ENCODE results near the gene LTB. TPM values are rescaled to one million over a fixed set of nuclear protein-coding genes. Genes with fewer than 3 reads are reported as not detected.
A peak's percentile ranks its signal among the peaks of the same experiment; 100 is the strongest.

The LTB gene
- total and polyA plus RNA-seq, 3 experiments from 2014 or later: 196 to 1,182 (median 206) TPM

DNA sequence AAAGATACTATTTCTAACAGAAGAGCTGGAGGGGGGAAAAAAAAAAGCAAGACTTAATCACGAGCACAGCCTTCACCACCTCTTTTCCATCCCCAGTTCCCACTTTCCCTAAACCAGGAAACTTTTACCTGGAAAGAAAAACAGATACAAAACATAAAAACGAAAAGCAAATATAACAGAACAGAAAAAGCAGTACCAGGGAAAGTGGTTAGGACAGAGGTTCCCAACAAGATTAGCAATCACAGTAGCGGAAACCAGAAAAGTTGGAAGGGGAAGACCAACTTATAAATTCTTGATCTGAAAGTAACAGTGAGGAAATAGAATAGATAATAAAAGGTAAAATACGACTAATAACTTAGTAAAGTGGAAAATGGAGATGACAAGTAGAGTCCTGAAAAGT is 41.6 kb downstream of the LTB start:
- Mint-ChIP-seq H3K4me3 (peak overlapping the region; percentile 96 to 99 (median 98)), H3K4me1 (peaks cover 62 to 65% (median 62%) of the 10 kb centered on the region in 3 donors), H3K27me3 (no peaks in the 10 kb centered on the region), H3K36me3 (peaks cover 17 to 56% (median 32%) of the 10 kb centered on the region in 3 donors), H3K27ac (peak overlapping the region; percentile 94 to 100 (median 99)), H3K9me3 (no peaks in the 10 kb centered on the region)
- peak overlapping the region; percentile 100 for H3K27ac ChIP-seq (ENCODE audit: low read depth, low read length)
- no peaks in the 10 kb centered on the region for H3K27me3 ChIP-seq (ENCODE audit: insufficient read depth, low read length, poor library complexity, severe bottlenecking)
- peaks cover 30% of the 10 kb centered on the region for H3K36me3 ChIP-seq (ENCODE audit: insufficient read depth, low read length)
- ChIA-PET CTCF (interaction anchor here (1.3 to 32.2 kb wide), 7 partner anchors 10 to 80 kb away, joined by 3 to 576 read pairs (median 23); partner anchors contain the start of genes LST1, LTB, MCCD1 and NCR3), POLR2A (interaction anchor here (0.5 to 3.6 kb wide), 18 partner anchors 11 to 357 kb away, joined by 3 to 28 read pairs (median 5); partner anchors contain the start of genes C6orf47, EHMT2, MCCD1 and MICB)
- no peaks in the 10 kb centered on the region for H3K9me3 ChIP-seq (ENCODE audit: low read length)
- H3K4me1 ChIP-seq (ENCODE audit: insufficient read depth, low read length): peaks cover 45% of the 10 kb centered on the region
- DNase-seq: no peak
- H3K4me3 ChIP-seq (ENCODE audit: low read length): peak overlapping the region; percentile 100

DNA sequence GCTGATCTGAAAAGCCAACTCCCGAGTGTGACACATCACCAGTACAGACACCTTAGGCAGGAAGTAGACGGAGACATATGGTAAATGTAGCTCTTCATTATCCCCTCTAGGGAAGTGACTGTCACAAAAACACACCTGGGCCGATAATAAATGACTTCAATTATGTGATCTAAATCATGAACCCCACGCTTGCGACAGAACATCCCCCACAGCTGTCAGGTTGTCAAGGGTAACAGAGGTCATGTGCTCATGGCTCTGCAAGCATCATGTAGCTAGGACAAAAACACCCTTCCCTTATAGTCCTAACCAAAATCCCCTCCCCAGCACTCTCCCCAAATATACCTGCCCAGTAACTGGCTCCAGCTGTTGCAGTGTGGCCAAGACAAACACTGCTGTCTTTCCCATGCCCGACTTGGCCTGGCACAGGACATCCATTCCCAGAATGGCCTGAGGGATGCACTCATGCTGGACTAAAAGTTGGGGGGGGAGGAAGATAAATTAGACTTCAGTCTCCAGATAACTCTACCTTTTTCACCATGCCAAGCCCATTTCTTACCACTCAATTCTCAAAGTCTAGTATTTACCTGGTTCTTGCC is 43.3 kb downstream of the LTB start:
- no peak overlapping the region for H3K27ac ChIP-seq (ENCODE audit: low read depth, low read length)
- ChIA-PET CTCF (interaction anchor here (0.7 to 16.4 kb wide), 5 partner anchors 10 to 291 kb away, joined by 3 to 504 read pairs (median 3); partner anchors contain the start of gene NCR3), POLR2A (interaction anchor here (0.5 to 3.6 kb wide), 2 partner anchors 40 to 44 kb away, joined by 8 to 28 read pairs; no protein-coding TSS in a partner anchor)
- no peak overlapping the region for H3K4me3 ChIP-seq (ENCODE audit: low read length)
- peaks cover 18 to 73% (median 36%) of the 10 kb centered on the region in 3 donors for H3K36me3 Mint-ChIP-seq
- H3K9me3 ChIP-seq (ENCODE audit: low read length): no peaks in the 10 kb centered on the region
- peaks cover 45% of the 10 kb centered on the region for H3K4me1 ChIP-seq (ENCODE audit: insufficient read depth, low read length)
- H3K27me3 ChIP-seq (ENCODE audit: insufficient read depth, low read length, poor library complexity, severe bottlenecking): no peaks in the 10 kb centered on the region
- H3K4me1 Mint-ChIP-seq: peaks cover 59 to 76% (median 61%) of the 10 kb centered on the region in 3 donors
- peak overlapping the region; percentile 74 to 100 (median 99) for H3K27ac Mint-ChIP-seq
- peaks cover 47% of the 10 kb centered on the region for H3K36me3 ChIP-seq (ENCODE audit: insufficient read depth, low read length)
- no peak for DNase-seq
- no peaks in the 10 kb centered on the region for H3K9me3 Mint-ChIP-seq
- H3K27me3 Mint-ChIP-seq: no peaks in the 10 kb centered on the region
- H3K4me3 Mint-ChIP-seq: peak overlapping the region; percentile 96 to 99 (median 98)

DNA sequence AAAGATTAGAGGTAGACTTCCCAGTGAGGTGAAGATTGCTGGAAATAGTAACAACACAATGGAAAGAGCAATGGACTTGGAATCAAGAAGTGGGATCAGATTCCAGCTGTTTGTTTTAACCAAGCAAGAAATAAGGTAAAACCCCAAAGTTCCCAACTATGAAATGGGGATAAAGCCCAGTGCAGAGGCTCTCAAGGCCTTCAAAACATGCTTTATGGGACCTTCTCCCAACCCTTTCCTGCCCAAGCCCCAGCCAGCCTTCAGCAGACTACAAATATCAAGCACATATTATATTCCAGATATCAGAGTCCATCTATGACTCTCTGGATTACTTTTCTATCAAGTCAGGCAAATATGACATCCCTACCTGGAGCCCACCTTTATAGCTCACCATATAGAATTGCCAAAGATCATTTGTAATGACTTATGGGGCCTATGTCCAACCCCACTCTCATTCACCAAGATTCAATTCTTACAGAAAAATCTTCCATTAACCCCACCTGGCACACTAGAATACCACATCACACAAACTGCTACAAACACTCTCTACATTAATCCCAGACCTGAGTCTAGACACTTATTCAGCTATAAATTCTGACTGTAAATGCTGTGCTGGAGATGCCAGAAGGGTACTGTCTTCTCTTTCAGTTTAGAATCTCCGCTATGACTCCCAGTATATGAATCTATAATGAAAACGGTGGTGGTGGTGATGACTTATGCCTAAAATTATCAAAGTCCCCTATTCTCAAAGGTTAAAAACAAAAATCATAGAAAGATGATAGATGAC is 46.5 kb downstream of the LTB start:
- DNase-seq: no peak
- Mint-ChIP-seq H3K27ac (peak overlapping the region in 7 of 8 donors; percentile 17 to 91 (median 63)), H3K4me3 (peak overlapping the region in 1 of 7 donors; percentile 35), H3K36me3 (peaks cover 18 to 91% (median 43%) of the 10 kb centered on the region in 3 donors), H3K27me3 (no peaks in the 10 kb centered on the region), H3K9me3 (no peaks in the 10 kb centered on the region), H3K4me1 (peaks cover 48 to 73% (median 54%) of the 10 kb centered on the region in 3 donors)
- H3K4me3 ChIP-seq (ENCODE audit: low read length): no peak overlapping the region
- ChIA-PET CTCF (no interaction called here), POLR2A (no interaction called here)
- peaks cover 72% of the 10 kb centered on the region for H3K36me3 ChIP-seq (ENCODE audit: insufficient read depth, low read length)
- H3K27me3 ChIP-seq (ENCODE audit: insufficient read depth, low read length, poor library complexity, severe bottlenecking): no peaks in the 10 kb centered on the region
- H3K9me3 ChIP-seq (ENCODE audit: low read length): no peaks in the 10 kb centered on the region
- no peak overlapping the region for H3K27ac ChIP-seq (ENCODE audit: low read depth, low read length)
- H3K4me1 ChIP-seq (ENCODE audit: insufficient read depth, low read length): peaks cover 32% of the 10 kb centered on the region

DNA sequence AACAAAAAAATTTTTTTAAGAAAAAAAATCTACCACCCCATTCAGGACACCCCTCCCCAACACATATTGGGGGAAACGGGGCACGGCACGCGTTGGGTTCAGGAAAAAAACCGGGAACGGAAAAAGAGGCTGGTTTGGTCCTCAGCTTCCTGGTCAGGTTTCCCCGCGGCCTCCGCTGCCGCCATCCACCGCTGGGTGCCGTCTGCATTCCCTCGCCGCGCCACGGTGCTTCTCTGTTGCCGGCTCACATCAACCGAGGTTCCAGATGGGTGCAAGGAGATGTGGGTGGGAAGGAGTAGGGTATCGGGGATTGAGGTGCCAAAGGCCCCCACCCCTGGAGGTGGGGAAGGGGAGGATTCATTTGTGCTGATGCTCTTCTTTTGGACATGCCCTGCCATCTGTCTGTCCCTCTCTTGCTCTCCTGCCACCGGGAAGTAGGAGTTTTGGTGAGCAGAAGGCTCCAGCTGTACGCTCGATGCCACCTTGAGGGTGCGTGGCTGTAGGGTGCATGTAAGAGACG is 47.6 kb downstream of the LTB start:
- Mint-ChIP-seq H3K27me3 (no peaks in the 10 kb centered on the region), H3K9me3 (no peaks in the 10 kb centered on the region), H3K4me1 (peaks cover 40 to 64% (median 49%) of the 10 kb centered on the region in 3 donors), H3K27ac (peak overlapping the region in 1 of 8 donors; percentile 58), H3K4me3 (peak overlapping the region in 1 of 7 donors; percentile 35), H3K36me3 (peaks cover 17 to 91% (median 42%) of the 10 kb centered on the region in 3 donors)
- no peak for DNase-seq
- Histone ChIP-seq H3K36me3 (ENCODE audit: insufficient read depth, low read length) (peaks cover 77% of the 10 kb centered on the region), H3K4me3 (ENCODE audit: low read length) (no peak overlapping the region), H3K27me3 (ENCODE audit: insufficient read depth, low read length, poor library complexity, severe bottlenecking) (no peaks in the 10 kb centered on the region), H3K4me1 (ENCODE audit: insufficient read depth, low read length) (peaks cover 20% of the 10 kb centered on the region), H3K9me3 (ENCODE audit: low read length) (no peaks in the 10 kb centered on the region), H3K27ac (ENCODE audit: low read depth, low read length) (no peak overlapping the region)
- ChIA-PET CTCF (interaction anchor here (0.9 kb wide), 1 partner anchor 64 kb away, joined by 3 read pairs; no protein-coding TSS in a partner anchor), POLR2A (interaction anchor here (0.5 kb wide), 1 partner anchor 67 kb away, joined by 5 read pairs; no protein-coding TSS in a partner anchor)

DNA sequence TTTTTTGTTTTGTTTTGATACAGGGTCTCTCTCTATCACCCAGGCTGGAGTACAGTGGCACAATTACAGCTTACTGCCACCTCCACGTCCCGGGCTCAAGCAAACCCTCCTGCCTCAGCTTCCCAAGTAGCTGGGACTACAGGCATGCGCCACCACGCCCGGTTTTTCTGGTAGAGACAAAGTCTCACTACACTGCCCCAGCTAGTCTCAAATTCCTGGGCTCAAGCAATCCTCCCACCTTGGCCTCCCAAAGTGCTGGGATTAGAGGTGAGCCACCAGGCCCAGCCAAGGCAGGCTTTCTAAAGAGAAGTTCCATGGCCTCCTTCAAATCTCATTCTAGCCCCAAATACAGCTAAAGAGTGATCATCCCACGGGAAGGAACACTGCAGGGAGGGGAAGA is 48.2 kb downstream of the LTB start:
- peaks cover 71% of the 10 kb centered on the region for H3K36me3 ChIP-seq (ENCODE audit: insufficient read depth, low read length)
- no peaks in the 10 kb centered on the region for H3K27me3 ChIP-seq (ENCODE audit: insufficient read depth, low read length, poor library complexity, severe bottlenecking)
- H3K4me3 ChIP-seq (ENCODE audit: low read length): no peak overlapping the region
- no peak for DNase-seq
- Mint-ChIP-seq H3K4me1 (peaks cover 35 to 58% (median 43%) of the 10 kb centered on the region in 3 donors), H3K27ac (peak overlapping the region in 3 of 8 donors; percentile 46 to 58 (median 50)), H3K36me3 (peaks cover 14 to 89% (median 36%) of the 10 kb centered on the region in 3 donors), H3K9me3 (no peaks in the 10 kb centered on the region), H3K27me3 (no peaks in the 10 kb centered on the region), H3K4me3 (no peak overlapping the region)
- ChIA-PET POLR2A (interaction anchor here (0.5 kb wide), 1 partner anchor 68 kb away, joined by 5 read pairs; no protein-coding TSS in a partner anchor), CTCF (interaction anchor here (0.9 kb wide), 1 partner anchor 65 kb away, joined by 3 read pairs; no protein-coding TSS in a partner anchor)
- H3K27ac ChIP-seq (ENCODE audit: low read depth, low read length): no peak overlapping the region
- no peaks in the 10 kb centered on the region for H3K9me3 ChIP-seq (ENCODE audit: low read length)
- H3K4me1 ChIP-seq (ENCODE audit: insufficient read depth, low read length): peaks cover 14% of the 10 kb centered on the region

DNA sequence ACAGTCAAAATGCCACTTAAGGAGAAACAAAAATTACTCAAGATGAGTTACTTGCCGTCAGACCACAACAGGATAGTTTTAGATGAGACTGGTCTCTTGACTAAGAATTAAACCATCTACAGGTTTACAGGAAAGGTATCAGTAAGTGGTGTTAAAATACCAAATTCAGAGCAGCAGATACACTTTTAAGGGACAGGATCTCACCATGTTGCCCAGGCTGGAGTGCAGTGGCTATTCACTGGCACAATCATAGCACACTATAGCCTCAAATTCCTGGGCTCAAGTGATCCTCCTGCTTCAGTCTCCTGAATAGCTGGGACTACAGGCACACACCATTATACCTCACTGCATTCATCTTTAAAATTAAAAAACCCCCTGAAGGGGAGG is 48.8 kb downstream of the LTB start:
- no peak overlapping the region for H3K27ac ChIP-seq (ENCODE audit: low read depth, low read length)
- H3K4me1 ChIP-seq (ENCODE audit: insufficient read depth, low read length): peaks cover 9% of the 10 kb centered on the region
- Mint-ChIP-seq H3K27me3 (no peaks in the 10 kb centered on the region), H3K9me3 (no peaks in the 10 kb centered on the region), H3K4me1 (peaks cover 29 to 52% (median 38%) of the 10 kb centered on the region in 3 donors), H3K36me3 (peaks cover 14 to 85% (median 31%) of the 10 kb centered on the region in 3 donors), H3K27ac (peak overlapping the region in 3 of 8 donors; percentile 62 to 75 (median 66)), H3K4me3 (no peak overlapping the region)
- no peaks in the 10 kb centered on the region for H3K27me3 ChIP-seq (ENCODE audit: insufficient read depth, low read length, poor library complexity, severe bottlenecking)
- DNase-seq: no peak
- no peak overlapping the region for H3K4me3 ChIP-seq (ENCODE audit: low read length)
- peaks cover 65% of the 10 kb centered on the region for H3K36me3 ChIP-seq (ENCODE audit: insufficient read depth, low read length)
- CTCF ChIA-PET: interaction anchor here (0.9 kb wide), 1 partner anchor 65 kb away, joined by 3 read pairs; no protein-coding TSS in a partner anchor
- POLR2A ChIA-PET: no interaction called here
- no peaks in the 10 kb centered on the region for H3K9me3 ChIP-seq (ENCODE audit: low read length)

DNA sequence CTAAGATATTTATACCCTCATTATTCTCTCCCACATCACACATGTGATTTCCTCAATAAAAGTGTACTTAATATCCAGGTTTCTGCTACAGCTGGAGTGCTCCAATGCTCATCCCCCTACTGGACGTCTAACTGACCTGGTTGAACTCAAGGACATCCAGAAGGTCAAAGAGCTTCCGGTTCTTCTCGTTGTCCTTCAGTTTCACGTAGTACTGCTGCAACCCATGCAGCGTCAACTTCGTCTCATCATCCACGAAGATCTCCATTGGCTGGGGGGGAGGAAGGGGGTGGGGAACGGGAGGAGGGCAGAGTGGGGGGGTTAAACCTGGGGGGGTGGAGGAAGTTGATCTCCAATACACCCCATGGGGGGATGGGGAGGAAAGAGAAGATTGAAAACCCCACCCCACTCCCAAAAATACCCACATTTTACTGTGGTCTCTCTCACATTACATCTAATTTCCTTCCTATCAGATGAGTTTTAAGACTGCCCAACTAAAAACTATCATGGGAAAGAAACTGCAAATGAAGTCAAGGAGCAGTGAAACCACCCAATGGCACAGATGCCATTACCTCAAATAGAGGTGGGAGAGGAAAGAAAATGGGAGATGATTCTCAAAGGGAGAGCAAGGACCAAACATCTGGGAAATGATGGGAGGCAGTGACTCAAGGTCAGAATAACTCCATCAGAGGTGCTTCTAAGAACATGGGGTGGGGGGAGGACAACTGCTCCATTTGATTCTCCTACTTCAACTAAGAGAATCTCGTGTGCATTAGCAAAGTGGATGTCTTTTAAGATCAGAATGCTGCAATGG is 49.4 kb downstream of the LTB start:
- Histone ChIP-seq H3K9me3 (ENCODE audit: low read length) (no peaks in the 10 kb centered on the region), H3K4me3 (ENCODE audit: low read length) (no peak overlapping the region), H3K4me1 (ENCODE audit: insufficient read depth, low read length) (peaks cover 3% of the 10 kb centered on the region), H3K27ac (ENCODE audit: low read depth, low read length) (no peak overlapping the region), H3K27me3 (ENCODE audit: insufficient read depth, low read length, poor library complexity, severe bottlenecking) (no peaks in the 10 kb centered on the region), H3K36me3 (ENCODE audit: insufficient read depth, low read length) (peaks cover 60% of the 10 kb centered on the region)
- Mint-ChIP-seq H3K9me3 (no peaks in the 10 kb centered on the region), H3K27ac (peak overlapping the region in 6 of 8 donors; percentile 55 to 75 (median 64)), H3K27me3 (no peaks in the 10 kb centered on the region), H3K4me1 (peaks cover 25 to 48% (median 33%) of the 10 kb centered on the region in 3 donors), H3K4me3 (no peak overlapping the region), H3K36me3 (peaks cover 14 to 83% (median 31%) of the 10 kb centered on the region in 3 donors)
- DNase-seq: no peak
- ChIA-PET POLR2A (no interaction called here), CTCF (no interaction called here)
